HepG2 (cell line): ENCODE measurements around the gene ST6GALNAC2. TPM values are rescaled to one million over a fixed set of nuclear protein-coding genes. Genes with fewer than 3 reads are reported as not detected.

Experiments
- FUBP1 ChIP-seq: sonication (generic); formaldehyde crosslinking; IDR thresholded peaks from 2 replicates; pipeline ENCODE4 v1.5.1; 2020; ENCODE audit warnings: missing genetic modification reagents, mild to moderate bottlenecking, borderline replicate concordance
- GLMP ChIP-seq: sonication (generic); formaldehyde crosslinking; IDR thresholded peaks from 2 replicates; pipeline ENCODE4 v1.9.0; 2021; ENCODE audit warnings: missing genetic modification reagents, mild to moderate bottlenecking, borderline replicate concordance
- HOXA3 ChIP-seq: sonication (generic); formaldehyde crosslinking; IDR thresholded peaks from 2 replicates; pipeline ENCODE4 v1.5.0; 2020; ENCODE audit warnings: missing genetic modification reagents
- MLXIP ChIP-seq: sonication (generic); formaldehyde crosslinking; IDR thresholded peaks from 2 replicates; pipeline ENCODE4 v1.9.0; 2021; ENCODE audit warnings: missing genetic modification reagents, borderline replicate concordance
- SMAD1 ChIP-seq: sonication (generic); formaldehyde crosslinking; IDR thresholded peaks from 2 replicates; pipeline ENCODE4 v1.4.0; 2020; ENCODE audit warnings: missing genetic modification reagents, low read depth, mild to moderate bottlenecking, borderline replicate concordance
- ZBTB26 ChIP-seq: IDR thresholded peaks from 2 replicates; pipeline ENCODE4 v1.6.1; 2016; ENCODE audit warnings: missing compliant biosample characterization, missing genetic modification reagents, borderline replicate concordance
- ZNF350 ChIP-seq: sonication (generic); formaldehyde crosslinking; IDR thresholded peaks from 2 replicates; pipeline ENCODE4 v1.4.0; 2020; ENCODE audit warnings: mild to moderate bottlenecking, low read depth, missing genetic modification reagents, borderline replicate concordance
- ZNF382 ChIP-seq: sonication (generic); formaldehyde crosslinking; IDR thresholded peaks from 2 replicates; pipeline ENCODE4 v1.5.0; 2020; ENCODE audit warnings: missing genetic modification reagents, mild to moderate bottlenecking, borderline replicate concordance
- ZNF503 ChIP-seq: sonication (generic); formaldehyde crosslinking; IDR thresholded peaks from 2 replicates; pipeline ENCODE4 v1.4.0; 2020; ENCODE audit warnings: missing genetic modification reagents
- ZNF841 ChIP-seq: sonication (generic); formaldehyde crosslinking; IDR thresholded peaks from 2 replicates; pipeline ENCODE4 v1.8.1; 2023; ENCODE audit warnings: missing genetic modification reagents, borderline replicate concordance
- polyA plus RNA-seq, 8 experiments: library from polyadenylated mRNA; depleted of rRNA in 3 of 8; stranded (reverse) in 7 of 8; unstranded in 1 of 8; fragments of >200 nt; fragmentation: Illumina TruSeq in 4 of 8; extraction: Trizol in 4 of 8; gene quantifications; 2 replicates each; pipeline versions ENCODE4 v1.2.1 to v1.2.3, GENCODE V29; 2011 to 2016; ENCODE audit warnings: low read depth in 4 of 8, missing spikeins in 1 of 8, mixed read lengths in 1 of 8; ENCODE audit not compliant: insufficient read depth in 1 of 8
- total RNA-seq, 5 experiments: library from RNA; depleted of rRNA; stranded (reverse); fragments of >200 nt; fragmentation: Illumina TruSeq; extraction: Trizol; gene quantifications; 2 replicates each; pipeline ENCODE4 v1.2.3, GENCODE V29; 2016; ENCODE audit warnings: low read depth in 1 of 5
- TF ChIP-seq, protein P1 (sequence below): sonication (generic); formaldehyde crosslinking; conservative IDR thresholded peaks from 2 replicates; pipeline ENCODE4 v1.4.0; 2020; ENCODE audit warnings: missing genetic modification reagents
- TF ChIP-seq, protein P2 (sequence below), 2 experiments: sonication (generic) in 1 of 2; formaldehyde crosslinking in 1 of 2; IDR thresholded peaks; 2 replicates each; pipeline versions ENCODE4 v1.4.0 to v1.6.1; 2018 to 2020; ENCODE audit warnings: missing genetic modification reagents in 2 of 2, borderline replicate concordance in 1 of 2, low read depth in 1 of 2, mild to moderate bottlenecking in 1 of 2, missing biosample characterization in 1 of 2

The ST6GALNAC2 gene
- total and polyA plus RNA-seq, 2 of the 13 experiments (the other 11 are each of a cell fraction or from before 2014, with no cell fraction given) = 0.12 to 0.49 TPM

DNA sequence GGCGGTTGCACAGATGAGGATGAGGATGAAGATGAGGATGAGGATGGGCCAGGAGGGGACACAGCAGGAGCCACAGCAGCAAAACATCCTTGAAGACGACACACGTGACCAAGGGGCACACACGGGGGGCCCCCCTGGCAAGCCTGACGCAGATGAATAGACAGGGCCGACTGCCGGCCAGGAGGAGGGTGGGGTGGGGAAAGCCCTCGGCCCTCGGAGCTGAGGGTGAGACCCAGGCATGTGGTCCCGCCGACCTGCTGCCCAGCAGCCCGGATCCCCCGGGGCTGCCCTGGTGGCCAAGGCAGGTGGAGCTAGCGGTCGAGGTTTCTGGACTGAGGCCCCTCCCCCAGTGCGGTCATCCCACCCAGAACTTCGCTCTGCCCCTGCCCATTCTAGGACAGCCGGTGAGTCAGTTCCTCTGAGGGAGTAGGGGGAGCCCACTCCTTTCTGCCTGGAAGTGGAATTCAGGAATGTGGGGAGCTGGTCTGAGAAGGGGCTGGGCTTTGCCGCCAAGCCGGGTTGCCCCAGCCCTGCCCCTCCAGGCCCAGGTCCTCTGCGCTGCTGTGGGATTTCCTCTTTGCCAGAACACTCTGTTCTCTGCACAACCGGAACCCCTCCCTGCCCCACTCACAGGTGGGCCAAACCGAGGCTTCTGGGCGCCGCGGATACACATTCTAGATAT is 58.1 kb downstream of the ST6GALNAC2 start (continued):
- TF ChIP-seq, protein P1, sequence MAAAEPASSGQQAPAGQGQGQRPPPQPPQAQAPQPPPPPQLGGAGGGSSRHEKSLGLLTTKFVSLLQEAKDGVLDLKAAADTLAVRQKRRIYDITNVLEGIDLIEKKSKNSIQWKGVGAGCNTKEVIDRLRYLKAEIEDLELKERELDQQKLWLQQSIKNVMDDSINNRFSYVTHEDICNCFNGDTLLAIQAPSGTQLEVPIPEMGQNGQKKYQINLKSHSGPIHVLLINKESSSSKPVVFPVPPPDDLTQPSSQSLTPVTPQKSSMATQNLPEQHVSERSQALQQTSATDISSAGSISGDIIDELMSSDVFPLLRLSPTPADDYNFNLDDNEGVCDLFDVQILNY (CRISPR knock-in tag) = no peak
- TF ChIP-seq HOXA3 (CRISPR knock-in tag) (peak; percentile 37; the same call in 1 of the 2 replicates), MLXIP (CRISPR knock-in tag) (no peak), ZBTB26 (CRISPR knock-in tag) (peak; percentile 51; the same call in 1 of the 2 replicates), ZNF382 (CRISPR knock-in tag) (no peak), ZNF503 (CRISPR knock-in tag) (no peak), FUBP1 (CRISPR knock-in tag) (no peak), ZNF841 (CRISPR knock-in tag) (no peak), SMAD1 (no peak), ZNF350 (CRISPR knock-in tag) (peak; percentile 68; the same call in 1 of the 2 replicates), GLMP (no peak)
- TF ChIP-seq, protein P2, sequence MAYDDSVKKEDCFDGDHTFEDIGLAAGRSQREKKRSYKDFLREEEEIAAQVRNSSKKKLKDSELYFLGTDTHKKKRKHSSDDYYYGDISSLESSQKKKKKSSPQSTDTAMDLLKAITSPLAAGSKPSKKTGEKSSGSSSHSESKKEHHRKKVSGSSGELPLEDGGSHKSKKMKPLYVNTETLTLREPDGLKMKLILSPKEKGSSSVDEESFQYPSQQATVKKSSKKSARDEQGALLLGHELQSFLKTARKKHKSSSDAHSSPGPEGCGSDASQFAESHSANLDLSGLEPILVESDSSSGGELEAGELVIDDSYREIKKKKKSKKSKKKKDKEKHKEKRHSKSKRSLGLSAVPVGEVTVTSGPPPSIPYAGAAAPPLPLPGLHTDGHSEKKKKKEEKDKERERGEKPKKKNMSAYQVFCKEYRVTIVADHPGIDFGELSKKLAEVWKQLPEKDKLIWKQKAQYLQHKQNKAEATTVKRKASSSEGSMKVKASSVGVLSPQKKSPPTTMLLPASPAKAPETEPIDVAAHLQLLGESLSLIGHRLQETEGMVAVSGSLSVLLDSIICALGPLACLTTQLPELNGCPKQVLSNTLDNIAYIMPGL (CRISPR knock-in tag; IDR thresholded peaks at IDR 0.05; ENCODE audit: borderline replicate concordance in 1 of 2, low read depth in 1 of 2) = no peak
